D721Med (cell line): ENCODE data around the gene BMP8B.
"Not testable (repeated sequence)": the region's sequence is repeated elsewhere in the genome, so short reads cannot be mapped to it uniquely, and the experiment has no call there.

Experiments used
- DNase-seq: peaks from one replicate; pipeline ENCODE4 v3.0.0; 2011; ENCODE audit warnings: low spot score; ENCODE audit not compliant: insufficient read length
- FAIRE-seq: peaks from 2 replicates; lab custom pipeline; 2011; peaks lifted over from hg19 to GRCh38; lab: Jason Lieb, UNC
- CTCF ChIP-seq: IDR thresholded peaks from 2 replicates; pipeline ENCODE4 v1.5.1; 2012; ENCODE audit warnings: mild to moderate bottlenecking, control low read depth; ENCODE audit not compliant: insufficient read depth; ENCODE audit errors: missing control alignments

Gene BMP8B

GRCh38 chr1:39805385-39805784 is 16.7 kb upstream of the BMP8B start:
- no peak for DNase-seq
- no peak for TF ChIP-seq CTCF
- FAIRE-seq: no peak

- FAIRE-seq (no peak), DNase-seq (no peak)
- no peak for TF ChIP-seq CTCF
These were observed 14.0 kb upstream of the BMP8B start for GRCh38 chr1:39802496-39803260.

- TF ChIP-seq CTCF: no peak
- FAIRE-seq (no peak), DNase-seq (no peak)
These were observed 11.8 kb upstream of the BMP8B start for GRCh38 chr1:39800471-39800835.

- FAIRE-seq: no peak
- TF ChIP-seq CTCF: peak; percentile 61
- DNase-seq: peak; percentile 58
These were observed 11.3 kb upstream of the BMP8B start for GRCh38 chr1:39799770-39800470.

GRCh38 chr1:39798859-39799769 is 10.4 kb upstream of the BMP8B start:
- DNase-seq, FAIRE-seq: not testable (repeated sequence)

GRCh38 chr1:39795651-39796050 is 7.0 kb upstream of the BMP8B start:
- TF ChIP-seq CTCF: no peak
- FAIRE-seq: no peak

GRCh38 chr1:39791838-39792237 is 3.2 kb upstream of the BMP8B start:
- no peak for FAIRE-seq
- no peak for DNase-seq
- TF ChIP-seq CTCF: no peak

More at GRCh38 chr1:39795651-39796050, 7.0 kb upstream of the BMP8B start:
- DNase-seq: no peak
